ENCODE results near the gene EXOC4.

Gene EXOC4

DNA sequence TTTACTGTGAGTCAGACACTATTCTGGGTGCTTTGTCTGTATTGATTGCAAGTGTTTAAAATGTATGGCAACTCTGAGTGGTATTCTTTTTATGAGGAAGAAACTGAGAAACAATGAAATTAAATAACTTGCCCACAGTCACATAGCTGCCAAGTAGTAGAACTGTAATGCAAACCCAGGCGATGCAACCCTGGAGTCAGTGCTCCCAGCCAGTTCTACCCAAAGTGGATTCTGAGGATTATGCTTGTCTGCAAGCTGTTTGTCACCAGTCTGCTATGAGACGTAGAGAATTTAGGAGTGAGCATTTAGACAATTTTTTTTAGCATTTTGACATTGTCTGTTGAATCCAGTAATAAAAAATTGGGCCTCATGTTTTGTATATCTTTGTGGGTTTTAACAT is 568.3 kb downstream of the EXOC4 start (continued):
- TF ChIP-seq, protein P1, sequence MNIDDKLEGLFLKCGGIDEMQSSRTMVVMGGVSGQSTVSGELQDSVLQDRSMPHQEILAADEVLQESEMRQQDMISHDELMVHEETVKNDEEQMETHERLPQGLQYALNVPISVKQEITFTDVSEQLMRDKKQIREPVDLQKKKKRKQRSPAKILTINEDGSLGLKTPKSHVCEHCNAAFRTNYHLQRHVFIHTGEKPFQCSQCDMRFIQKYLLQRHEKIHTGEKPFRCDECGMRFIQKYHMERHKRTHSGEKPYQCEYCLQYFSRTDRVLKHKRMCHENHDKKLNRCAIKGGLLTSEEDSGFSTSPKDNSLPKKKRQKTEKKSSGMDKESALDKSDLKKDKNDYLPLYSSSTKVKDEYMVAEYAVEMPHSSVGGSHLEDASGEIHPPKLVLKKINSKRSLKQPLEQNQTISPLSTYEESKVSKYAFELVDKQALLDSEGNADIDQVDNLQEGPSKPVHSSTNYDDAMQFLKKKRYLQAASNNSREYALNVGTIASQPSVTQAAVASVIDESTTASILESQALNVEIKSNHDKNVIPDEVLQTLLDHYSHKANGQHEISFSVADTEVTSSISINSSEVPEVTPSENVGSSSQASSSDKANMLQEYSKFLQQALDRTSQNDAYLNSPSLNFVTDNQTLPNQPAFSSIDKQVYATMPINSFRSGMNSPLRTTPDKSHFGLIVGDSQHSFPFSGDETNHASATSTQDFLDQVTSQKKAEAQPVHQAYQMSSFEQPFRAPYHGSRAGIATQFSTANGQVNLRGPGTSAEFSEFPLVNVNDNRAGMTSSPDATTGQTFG (tag by site-specific recombination; IDR thresholded peaks at IDR 0.05; ENCODE audit: borderline replicate concordance): no peak
- TF ChIP-seq, protein P2, sequence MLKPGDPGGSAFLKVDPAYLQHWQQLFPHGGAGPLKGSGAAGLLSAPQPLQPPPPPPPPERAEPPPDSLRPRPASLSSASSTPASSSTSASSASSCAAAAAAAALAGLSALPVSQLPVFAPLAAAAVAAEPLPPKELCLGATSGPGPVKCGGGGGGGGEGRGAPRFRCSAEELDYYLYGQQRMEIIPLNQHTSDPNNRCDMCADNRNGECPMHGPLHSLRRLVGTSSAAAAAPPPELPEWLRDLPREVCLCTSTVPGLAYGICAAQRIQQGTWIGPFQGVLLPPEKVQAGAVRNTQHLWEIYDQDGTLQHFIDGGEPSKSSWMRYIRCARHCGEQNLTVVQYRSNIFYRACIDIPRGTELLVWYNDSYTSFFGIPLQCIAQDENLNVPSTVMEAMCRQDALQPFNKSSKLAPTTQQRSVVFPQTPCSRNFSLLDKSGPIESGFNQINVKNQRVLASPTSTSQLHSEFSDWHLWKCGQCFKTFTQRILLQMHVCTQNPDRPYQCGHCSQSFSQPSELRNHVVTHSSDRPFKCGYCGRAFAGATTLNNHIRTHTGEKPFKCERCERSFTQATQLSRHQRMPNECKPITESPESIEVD (tag by site-specific recombination; IDR thresholded peaks at IDR 0.05): no peak

DNA sequence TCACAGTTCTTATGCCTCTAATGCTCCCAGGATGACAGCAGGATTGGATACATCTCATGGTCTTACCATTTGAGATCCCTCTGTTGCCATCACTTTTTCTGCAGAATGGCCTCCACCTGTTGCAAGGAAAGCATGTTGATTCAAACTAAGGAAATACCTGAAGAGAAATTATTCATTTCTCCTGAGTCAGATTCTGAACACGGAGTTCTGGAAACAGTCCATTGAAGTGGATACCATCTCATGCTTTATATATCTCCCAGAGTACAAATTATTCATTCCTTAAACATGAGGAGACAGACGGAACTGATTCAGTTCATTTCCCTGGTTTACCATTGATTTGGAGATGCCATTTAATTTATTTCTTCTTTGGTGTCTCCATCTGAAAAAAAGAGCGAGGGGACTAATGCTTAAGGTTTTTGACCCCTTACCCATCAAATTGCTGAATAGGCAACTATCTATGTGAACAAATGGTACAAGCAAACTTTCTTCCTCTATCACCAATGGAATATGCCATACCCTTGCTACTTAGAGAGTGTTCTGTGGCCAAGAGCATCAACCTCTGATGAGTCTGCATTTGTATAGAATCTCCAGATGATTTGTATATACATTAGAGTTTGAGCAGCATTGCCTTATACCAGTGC is 569.2 kb downstream of the EXOC4 start:
- H3K36me3 ChIP-seq (ENCODE audit: control insufficient read depth in 2 of 2, insufficient read depth in 1 of 2, low read length in 2 of 2): no peaks in the 10 kb centered on the region
- ChIA-PET CTCF (no interaction called here), POLR2A (no interaction called here)
- H3K4me3 ChIP-seq (ENCODE audit: low read depth, low read length): no peak overlapping the region
- TF ChIP-seq ZSCAN23 (tag by site-specific recombination; IDR thresholded peaks at IDR 0.05): no peak
- peak; percentile 78 for TF ChIP-seq SCRT2 (tag by site-specific recombination; IDR thresholded peaks at IDR 0.05)
- no peaks in the 10 kb centered on the region for H3K9me3 ChIP-seq (ENCODE audit: control insufficient read depth, insufficient read depth, low read depth, low read length)
- H3K27ac ChIP-seq (ENCODE audit: extremely low read depth, low read depth, low read length): no peak overlapping the region
- H3K4me1 ChIP-seq (ENCODE audit: control insufficient read depth, insufficient read depth, low read length): no peaks in the 10 kb centered on the region

DNA sequence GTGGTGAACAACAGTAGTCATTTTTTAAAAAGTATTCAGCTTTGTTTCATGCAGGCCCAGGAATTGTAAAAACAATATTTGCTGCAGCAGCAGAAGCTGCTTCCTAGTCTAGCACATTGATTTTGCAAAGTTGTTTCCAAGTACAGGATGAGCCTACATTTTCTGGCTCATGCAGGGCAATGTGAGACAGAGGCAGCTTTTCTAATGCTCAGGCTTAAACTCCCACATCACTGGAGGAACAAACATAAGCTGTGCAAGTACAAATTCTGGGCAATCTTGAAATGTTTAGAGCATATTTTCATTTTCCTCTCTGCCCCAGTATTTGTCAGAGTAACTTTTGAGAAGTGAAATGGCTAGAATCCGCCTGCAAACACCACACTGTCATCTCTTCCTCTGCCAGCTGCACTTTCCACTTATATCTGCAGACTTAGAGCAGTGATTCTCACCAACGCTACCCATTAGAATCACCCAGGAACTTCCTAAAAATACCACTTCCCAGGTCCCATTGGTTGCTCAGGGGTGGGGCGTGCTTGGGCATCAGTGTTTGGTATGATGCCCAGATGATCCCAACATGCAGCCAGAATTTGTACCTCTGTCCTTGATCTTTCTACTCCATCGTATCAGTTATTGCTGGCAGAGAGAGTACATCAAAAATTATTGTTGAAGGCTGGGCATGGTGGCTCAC is 570.1 kb downstream of the EXOC4 start:
- CTCF ChIA-PET: no interaction called here
- no peak overlapping the region for H3K27ac ChIP-seq (ENCODE audit: extremely low read depth, low read depth, low read length)
- POLR2A ChIA-PET: no interaction called here
- no peaks in the 10 kb centered on the region for H3K4me1 ChIP-seq (ENCODE audit: control insufficient read depth, insufficient read depth, low read length)
- H3K36me3 ChIP-seq (ENCODE audit: control insufficient read depth in 2 of 2, insufficient read depth in 1 of 2, low read length in 2 of 2): no peaks in the 10 kb centered on the region
- H3K9me3 ChIP-seq (ENCODE audit: control insufficient read depth, insufficient read depth, low read depth, low read length): no peaks in the 10 kb centered on the region
- TF ChIP-seq ZNF433 (tag by site-specific recombination; IDR thresholded peaks at IDR 0.05; ENCODE audit: low read depth): no peak
- TF ChIP-seq ZNF341 (tag by site-specific recombination; IDR thresholded peaks at IDR 0.05; ENCODE audit: low read depth): no peak
- TF ChIP-seq ZNF184 (tag by site-specific recombination; IDR thresholded peaks at IDR 0.05): no peak
- H3K4me3 ChIP-seq (ENCODE audit: low read depth, low read length): no peak overlapping the region

DNA sequence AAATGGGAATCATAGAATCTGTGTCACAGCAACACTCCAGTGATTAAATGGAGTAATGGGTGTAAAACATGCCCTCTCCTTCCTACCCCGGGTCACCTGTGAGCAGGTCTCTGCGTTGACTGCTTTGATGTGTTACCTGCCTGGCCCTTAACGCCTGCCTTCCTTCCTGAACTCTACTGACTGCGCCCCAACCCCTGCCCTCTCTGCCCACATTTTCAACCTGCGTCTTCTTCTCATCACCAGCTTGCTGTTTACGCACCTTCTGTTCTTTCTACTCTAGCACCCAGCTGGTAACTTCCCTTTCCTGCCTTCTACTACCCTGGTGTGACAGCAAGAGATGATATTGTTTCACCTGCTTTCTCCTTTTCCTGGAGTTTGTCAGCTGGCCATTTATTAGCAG is 571.3 kb downstream of the EXOC4 start:
- Histone ChIP-seq H3K4me3 (ENCODE audit: low read depth, low read length) (no peak overlapping the region), H3K4me1 (ENCODE audit: control insufficient read depth, insufficient read depth, low read length) (no peaks in the 10 kb centered on the region), H3K9me3 (ENCODE audit: control insufficient read depth, insufficient read depth, low read depth, low read length) (no peaks in the 10 kb centered on the region), H3K27ac (ENCODE audit: extremely low read depth, low read depth, low read length) (no peak overlapping the region), H3K36me3 (ENCODE audit: control insufficient read depth in 2 of 2, insufficient read depth in 1 of 2, low read length in 2 of 2) (no peaks in the 10 kb centered on the region)
- CTCF ChIA-PET: no interaction called here
- TF ChIP-seq ZNF707 (tag by site-specific recombination; IDR thresholded peaks at IDR 0.05) (no peak), GLI2 (tag by site-specific recombination; IDR thresholded peaks at IDR 0.05; ENCODE audit: borderline replicate concordance, low read depth) (no peak), ZNF791 (tag by site-specific recombination; IDR thresholded peaks at IDR 0.05) (no peak), ZNF530 (tag by site-specific recombination; IDR thresholded peaks at IDR 0.05; ENCODE audit: low read depth) (no peak), YY2 (tag by site-specific recombination; IDR thresholded peaks at IDR 0.05) (no peak), ZNF501 (tag by site-specific recombination; IDR thresholded peaks at IDR 0.05) (no peak), ZNF140 (tag by site-specific recombination; IDR thresholded peaks at IDR 0.05) (no peak)
- POLR2A ChIA-PET: no interaction called here
